DMS53 (cell line): Measurements from ENCODE around the gene AMOT.
A peak's percentile ranks its signal among the peaks of the same experiment; 100 is the strongest.

Source experiments
- DNase-seq: peaks from one replicate; lab custom pipeline; 2025; lab: John Stamatoyannopoulos, UW

Gene AMOT

GRCh38 chrX:112841114-112841819 is 636 bp upstream of the AMOT start:
- DNase-seq, result peak; percentile 93

GRCh38 chrX:112839856-112840255 is 775 bp downstream of the AMOT start:
- DNase-seq, result no peak

- no peak for DNase-seq
Measured at GRCh38 chrX:112837531-112837930, 3.1 kb downstream of the AMOT start.

GRCh38 chrX:112835019-112835418 is 5.6 kb downstream of the AMOT start:
- DNase-seq, result no peak

- no peak for DNase-seq
Measured at GRCh38 chrX:112834031-112834845, 6.4 kb downstream of the AMOT start.

- peak; percentile 86 for DNase-seq
Measured at GRCh38 chrX:112832481-112833095, 8.0 kb downstream of the AMOT start.

GRCh38 chrX:112830540-112830939 is 10.1 kb downstream of the AMOT start:
- no peak for DNase-seq

GRCh38 chrX:112827292-112827903 is 13.2 kb downstream of the AMOT start:
- no peak for DNase-seq

GRCh38 chrX:112826023-112826422 is 14.6 kb downstream of the AMOT start:
- DNase-seq, result no peak

- peak; percentile 4 for DNase-seq
Measured at GRCh38 chrX:112822892-112823291, 17.7 kb downstream of the AMOT start.

- peak; percentile 3 for DNase-seq
Measured at GRCh38 chrX:112820364-112821268, 20.0 kb downstream of the AMOT start.

- DNase-seq, result no peak
Measured at GRCh38 chrX:112819813-112820212, 20.8 kb downstream of the AMOT start.

GRCh38 chrX:112819008-112819640 is 21.5 kb downstream of the AMOT start:
- no peak for DNase-seq

- peak; percentile 1 for DNase-seq
Measured at GRCh38 chrX:112818114-112819007, 22.3 kb downstream of the AMOT start.

GRCh38 chrX:112816908-112817307 is 23.7 kb downstream of the AMOT start:
- no peak for DNase-seq

GRCh38 chrX:112814496-112814895 is 26.1 kb downstream of the AMOT start:
- DNase-seq, result no peak

- no peak for DNase-seq
Measured at GRCh38 chrX:112812741-112813140, 27.9 kb downstream of the AMOT start.

- DNase-seq, result no peak
Measured at GRCh38 chrX:112808651-112809195, 31.9 kb downstream of the AMOT start.

- DNase-seq, result no peak
Measured at GRCh38 chrX:112808007-112808406, 32.6 kb downstream of the AMOT start.

- DNase-seq, result no peak
Measured at GRCh38 chrX:112803060-112803459, 37.6 kb downstream of the AMOT start.
